Lower leg skin (tissue), 4 donors: ENCODE measurements around the gene MTHFD1L. TPM values are rescaled to one million over a fixed set of nuclear protein-coding genes. Genes with fewer than 3 reads are reported as not detected.

Source experiments
- DNase-seq, 2 donors: peaks; one replicate each; pipeline ENCODE4 v3.0.0-alpha.2; 2019; ENCODE audit warnings: low spot score in 2 of 2
- H3K4me3 ChIP-seq: fragments of 200-600 bp; sonication (generic); 2 replicates; pipeline ENCODE4 v1.5.1; 2017; ENCODE audit warnings: mild to moderate bottlenecking, low read depth; ENCODE audit not compliant: poor library complexity, severe bottlenecking
- CTCF ChIP-seq, 3 donors: fragments of 450-650 bp; IDR thresholded peaks; one replicate each; pipeline ENCODE4 v1.5.1; 2016; ENCODE audit warnings: antibody characterized with exemption in 3 of 3, mild to moderate bottlenecking in 3 of 3, moderate library complexity in 2 of 3
- POLR2A ChIP-seq, 2 donors: fragments of 450-650 bp; IDR thresholded peaks; one replicate each; pipeline ENCODE4 v1.6.1; 2016 to 2017; ENCODE audit warnings: antibody characterized with exemption in 2 of 2, mild to moderate bottlenecking in 1 of 2, moderate library complexity in 1 of 2
- WGBS, 2 donors: methylation state at CpG; one replicate each; pipeline ENCODE4 v1.1.5; 2018; 5-methylcytosine and 5-hydroxymethylcytosine counted together
- intact Hi-C: fragments of 100-400 bp; cut with DNase I; formaldehyde crosslinking; loops from one replicate; pipeline ENCODE4 v1.15.0; 2023; ENCODE audit warnings: low total_unique reads
- total RNA-seq, 4 donors: library from RNA; depleted of rRNA; stranded (reverse); fragments of >200 nt; gene quantifications; one replicate each; pipeline ENCODE4 v1.1.0, GENCODE V29; 2016

The MTHFD1L gene
- total RNA-seq, 4 donors from 2014 or later = 2.1 to 7.1 (median 4.4) TPM

- H3K4me3 ChIP-seq = no peak overlapping the region
- TF ChIP-seq POLR2A (IDR thresholded peaks at IDR 0.05) (no peak), CTCF (IDR thresholded peaks at IDR 0.05) (no peak)
- no peak for DNase-seq
- WGBS, 2 donors = 72 to 73% methylated on average over 2 of the region's 2 CpGs
- intact Hi-C loops = no loop called here
These were observed 116.2 kb downstream of the MTHFD1L start for GRCh38 chr6:150981669-150982068.

- intact Hi-C loops = no loop called here
- DNase-seq = no peak
- WGBS, 2 donors = 87% methylated on average over 7 of the region's 7 CpGs
- TF ChIP-seq POLR2A (IDR thresholded peaks at IDR 0.05) (no peak), CTCF (IDR thresholded peaks at IDR 0.05) (no peak)
- H3K4me3 ChIP-seq = no peak overlapping the region
These were observed 121.9 kb downstream of the MTHFD1L start for GRCh38 chr6:150987371-150987828.

- intact Hi-C loops = no loop called here
- no peak for DNase-seq
- TF ChIP-seq CTCF (IDR thresholded peaks at IDR 0.05) (no peak), POLR2A (IDR thresholded peaks at IDR 0.05) (no peak)
- 44 to 52% methylated on average over 5 of the region's 5 CpGs for WGBS, 2 donors
- H3K4me3 ChIP-seq = no peak overlapping the region
These were observed 122.5 kb downstream of the MTHFD1L start for GRCh38 chr6:150987855-150988464.

GRCh38 chr6:150991487-150991886, 126.0 kb downstream of the MTHFD1L start:
- TF ChIP-seq CTCF (IDR thresholded peaks at IDR 0.05) (no peak), POLR2A (IDR thresholded peaks at IDR 0.05) (no peak)
- intact Hi-C loops = no loop called here
- no peak overlapping the region for H3K4me3 ChIP-seq
- WGBS, 2 donors = 57 to 67% methylated on average over 3 of the region's 3 CpGs
- no peak for DNase-seq

GRCh38 chr6:150992262-150992661, 126.8 kb downstream of the MTHFD1L start:
- H3K4me3 ChIP-seq = no peak overlapping the region
- 88 to 95% methylated on average over 2 of the region's 2 CpGs for WGBS, 2 donors
- intact Hi-C loops = no loop called here
- no peak for DNase-seq
- no peak for TF ChIP-seq POLR2A (IDR thresholded peaks at IDR 0.05)
- no peak for TF ChIP-seq CTCF (IDR thresholded peaks at IDR 0.05)

- H3K4me3 ChIP-seq = no peak overlapping the region
- intact Hi-C loops = no loop called here
- TF ChIP-seq POLR2A (IDR thresholded peaks at IDR 0.05) (no peak), CTCF (IDR thresholded peaks at IDR 0.05) (no peak)
- no peak for DNase-seq
- 74 to 78% methylated on average over 5 of the region's 5 CpGs for WGBS, 2 donors
These were observed 127.2 kb downstream of the MTHFD1L start for GRCh38 chr6:150992703-150993102.
